ENCODE measurements around the gene P4HA2. TPM values are rescaled to one million over a fixed set of nuclear protein-coding genes. Genes with fewer than 3 reads are reported as not detected.

Gene P4HA2
- total RNA-seq, 4 donors from 2014 or later = 15.9 to 26.9 (median 22.8) TPM

DNA sequence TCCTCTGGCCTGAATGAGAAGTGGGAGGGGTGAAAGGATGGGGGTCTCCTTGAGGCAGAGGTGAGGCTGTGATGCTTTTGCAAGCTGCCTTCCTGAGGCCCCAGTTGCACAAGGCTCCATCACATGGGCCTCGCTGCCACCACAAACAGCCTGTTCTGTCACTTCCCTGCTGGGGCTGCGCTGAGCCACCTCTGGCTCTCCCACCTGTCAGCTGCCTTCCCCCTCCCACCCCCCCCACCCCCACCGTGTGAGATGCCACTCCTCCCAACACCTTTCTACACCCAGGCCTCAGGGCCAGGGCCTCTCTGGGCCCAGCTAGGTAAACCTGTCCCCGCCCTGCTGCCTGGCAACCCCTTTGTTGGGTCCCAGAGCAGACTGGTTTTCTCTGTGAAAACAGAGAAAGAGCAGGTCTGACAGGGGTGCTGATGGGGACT, 25.4 kb upstream of the P4HA2 start:
- Histone ChIP-seq H3K4me3 (no peak overlapping the region), H3K27ac (no peak overlapping the region), H3K4me1 (peaks cover 0 to 26% (median 3%) of the 10 kb centered on the region in 4 donors), H3K27me3 (no peaks in the 10 kb centered on the region), H3K9me3 (no peaks in the 10 kb centered on the region), H3K36me3 (no peaks in the 10 kb centered on the region)
- 74 to 76% methylated on average over 4 of the region's 4 CpGs for WGBS, 2 donors
- no peak for DNase-seq (ENCODE audit: low spot score in 2 of 2)
- no peak for TF ChIP-seq CTCF (IDR thresholded peaks at IDR 0.05)
- TF ChIP-seq EP300 (IDR thresholded peaks at IDR 0.05) = no peak
- no peak for TF ChIP-seq POLR2A (IDR thresholded peaks at IDR 0.05)

DNA sequence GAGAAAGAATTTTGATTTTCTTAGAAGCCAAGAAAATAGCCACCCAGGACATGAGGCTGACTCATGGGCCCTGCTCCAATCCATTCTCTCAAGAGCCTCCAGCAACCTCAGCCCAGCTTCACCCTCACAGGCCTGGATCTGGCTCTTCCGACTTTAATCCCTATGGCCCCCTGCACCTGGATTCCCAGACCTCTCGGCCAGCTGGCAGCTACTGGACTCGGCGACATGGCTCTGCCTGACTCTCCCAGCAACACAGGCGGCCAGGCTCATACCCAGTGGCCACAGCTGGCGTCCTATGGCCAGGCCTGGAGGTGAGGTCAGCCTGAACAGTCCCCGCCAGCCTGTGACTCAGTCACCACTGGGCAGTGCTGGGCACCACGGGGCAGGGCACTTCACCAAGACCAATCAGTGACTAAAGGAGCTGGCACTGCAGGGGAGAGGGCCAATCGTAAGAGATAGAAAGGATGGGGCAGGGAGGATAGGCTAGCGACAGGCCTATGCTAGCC, 23.6 kb upstream of the P4HA2 start:
- Histone ChIP-seq H3K27me3 (no peaks in the 10 kb centered on the region), H3K27ac (peak overlapping the region in 1 of 4 donors; percentile 39), H3K9me3 (peaks cover 0 to 7% (median 0%) of the 10 kb centered on the region in 4 donors), H3K4me3 (no peak overlapping the region), H3K4me1 (peaks cover 0 to 18% (median 0%) of the 10 kb centered on the region in 4 donors), H3K36me3 (no peaks in the 10 kb centered on the region)
- 78 to 81% methylated on average over 5 to 10 of the region's 10 CpGs for WGBS, 2 donors
- DNase-seq (ENCODE audit: low spot score in 2 of 2) = no peak
- TF ChIP-seq CTCF (IDR thresholded peaks at IDR 0.05) (no peak), EP300 (IDR thresholded peaks at IDR 0.05) (no peak), POLR2A (IDR thresholded peaks at IDR 0.05) (no peak)

DNA sequence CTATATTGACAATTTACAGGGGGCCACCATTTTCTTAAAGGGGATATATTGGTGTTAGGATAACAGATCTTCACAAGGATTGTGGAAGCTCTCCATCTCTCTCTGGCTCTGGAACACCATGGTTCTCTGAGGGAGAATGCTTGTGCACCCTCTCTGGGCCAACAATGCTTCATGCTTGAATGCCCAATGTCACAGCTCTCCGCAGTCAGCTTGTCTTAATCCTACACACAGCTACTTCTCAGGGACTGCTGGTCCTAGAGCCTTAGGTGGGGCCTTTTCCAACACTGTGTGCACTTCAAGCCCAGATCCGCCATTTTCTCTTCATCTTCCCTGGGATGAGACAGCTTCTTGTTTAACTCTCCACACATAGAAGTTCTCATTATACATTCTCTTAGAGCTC, 22.9 kb upstream of the P4HA2 start:
- DNase-seq (ENCODE audit: low spot score in 2 of 2) = no peak

DNA sequence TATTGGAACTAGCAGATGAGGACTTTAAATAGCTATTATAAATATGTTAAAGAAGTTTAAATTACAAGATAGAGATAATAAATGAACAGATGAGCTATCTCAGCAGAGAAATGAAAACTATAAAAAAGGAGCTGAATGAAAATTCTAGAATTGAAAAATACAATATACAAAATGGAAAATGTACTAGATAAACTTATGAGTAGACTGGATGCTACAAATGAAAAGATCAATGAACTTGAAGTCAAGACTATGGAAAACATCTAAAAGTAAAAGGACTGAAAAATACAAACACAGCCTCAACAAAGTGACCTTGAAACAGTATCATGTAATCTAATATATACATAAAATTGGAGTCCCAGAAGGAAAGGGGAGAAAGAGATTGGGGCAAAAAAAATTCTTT, 19.2 kb upstream of the P4HA2 start:
- H3K27me3 ChIP-seq = no peaks in the 10 kb centered on the region
- no peak overlapping the region for H3K27ac ChIP-seq
- no peak for TF ChIP-seq CTCF (IDR thresholded peaks at IDR 0.05)
- TF ChIP-seq POLR2A (IDR thresholded peaks at IDR 0.05) = no peak
- no peak for TF ChIP-seq EP300 (IDR thresholded peaks at IDR 0.05)
- peaks cover 0 to 35% (median 0%) of the 10 kb centered on the region in 4 donors for H3K9me3 ChIP-seq
- no peak for DNase-seq (ENCODE audit: low spot score in 2 of 2)
- H3K36me3 ChIP-seq = no peaks in the 10 kb centered on the region
- no peak overlapping the region for H3K4me3 ChIP-seq
- H3K4me1 ChIP-seq = no peaks in the 10 kb centered on the region

More for the DNA sequence above, 22.9 kb upstream of the P4HA2 start:
- no peaks in the 10 kb centered on the region for H3K36me3 ChIP-seq
- peaks cover 0 to 18% (median 0%) of the 10 kb centered on the region in 4 donors for H3K4me1 ChIP-seq
- no peak overlapping the region for H3K4me3 ChIP-seq
- no peak overlapping the region for H3K27ac ChIP-seq
- H3K27me3 ChIP-seq = no peaks in the 10 kb centered on the region
- no peak for TF ChIP-seq POLR2A (IDR thresholded peaks at IDR 0.05)
- TF ChIP-seq EP300 (IDR thresholded peaks at IDR 0.05) = no peak
- TF ChIP-seq CTCF (IDR thresholded peaks at IDR 0.05) = no peak
- 98 to 100% methylated on average over 2 of the region's 2 CpGs for WGBS, 2 donors
- H3K9me3 ChIP-seq = peaks cover 0 to 14% (median 0%) of the 10 kb centered on the region in 4 donors

DNA sequence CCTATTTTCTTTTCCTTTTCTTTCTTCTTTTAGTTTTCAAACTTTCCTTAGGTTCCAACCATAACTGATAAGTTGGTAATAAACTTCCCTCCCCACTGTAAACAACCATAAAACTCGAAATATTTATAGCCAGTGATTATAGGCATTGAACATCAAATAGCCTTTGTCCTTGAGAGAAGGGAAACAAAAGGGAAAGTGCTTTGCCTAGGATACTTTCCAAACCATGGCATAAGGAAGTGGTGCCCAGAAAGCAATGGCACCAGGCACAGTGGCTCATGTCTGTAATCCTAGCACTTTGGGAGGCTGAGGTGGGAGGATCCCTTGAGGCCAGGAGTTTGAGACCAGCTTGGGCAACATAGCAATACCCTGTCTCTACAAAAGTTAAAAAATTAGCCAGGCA, 17.9 kb upstream of the P4HA2 start:
- TF ChIP-seq CTCF (IDR thresholded peaks at IDR 0.05) (no peak), EP300 (IDR thresholded peaks at IDR 0.05) (no peak)
- DNase-seq (ENCODE audit: low spot score in 2 of 2) = no peak
- Histone ChIP-seq H3K36me3 (no peaks in the 10 kb centered on the region), H3K27ac (peak overlapping the region in 1 of 4 donors; percentile 20), H3K27me3 (no peaks in the 10 kb centered on the region), H3K4me1 (no peaks in the 10 kb centered on the region), H3K4me3 (no peak overlapping the region), H3K9me3 (peaks cover 0 to 41% (median 0%) of the 10 kb centered on the region in 4 donors)
- WGBS, 2 donors = 36 to 60% methylated on average over 1 of the region's 1 CpG
